ENCODE measurements around the gene ZDHHC11. TPM values are rescaled to one million over a fixed set of nuclear protein-coding genes. Genes with fewer than 3 reads are reported as not detected.

The ZDHHC11 gene, protein sequence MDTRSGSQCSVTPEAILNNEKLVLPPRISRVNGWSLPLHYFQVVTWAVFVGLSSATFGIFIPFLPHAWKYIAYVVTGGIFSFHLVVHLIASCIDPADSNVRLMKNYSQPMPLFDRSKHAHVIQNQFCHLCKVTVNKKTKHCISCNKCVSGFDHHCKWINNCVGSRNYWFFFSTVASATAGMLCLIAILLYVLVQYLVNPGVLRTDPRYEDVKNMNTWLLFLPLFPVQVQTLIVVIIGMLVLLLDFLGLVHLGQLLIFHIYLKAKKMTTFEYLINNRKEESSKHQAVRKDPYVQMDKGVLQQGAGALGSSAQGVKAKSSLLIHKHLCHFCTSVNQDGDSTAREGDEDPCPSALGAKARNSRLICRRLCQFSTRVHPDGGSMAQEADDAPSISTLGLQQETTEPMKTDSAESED
- total RNA-seq (10 to 100 TPM in 2 of 5 experiments, 1 to 10 TPM in 3; 7.1 to 22.1 (median 9.6) TPM), polyA plus RNA-seq (under 1 TPM in 1 of 2 donors, not detected in 1; 0.20 TPM), total RNA-seq (1.9 reads per million, percentile 8 among the genes with 10 or more reads in this experiment)

DNA sequence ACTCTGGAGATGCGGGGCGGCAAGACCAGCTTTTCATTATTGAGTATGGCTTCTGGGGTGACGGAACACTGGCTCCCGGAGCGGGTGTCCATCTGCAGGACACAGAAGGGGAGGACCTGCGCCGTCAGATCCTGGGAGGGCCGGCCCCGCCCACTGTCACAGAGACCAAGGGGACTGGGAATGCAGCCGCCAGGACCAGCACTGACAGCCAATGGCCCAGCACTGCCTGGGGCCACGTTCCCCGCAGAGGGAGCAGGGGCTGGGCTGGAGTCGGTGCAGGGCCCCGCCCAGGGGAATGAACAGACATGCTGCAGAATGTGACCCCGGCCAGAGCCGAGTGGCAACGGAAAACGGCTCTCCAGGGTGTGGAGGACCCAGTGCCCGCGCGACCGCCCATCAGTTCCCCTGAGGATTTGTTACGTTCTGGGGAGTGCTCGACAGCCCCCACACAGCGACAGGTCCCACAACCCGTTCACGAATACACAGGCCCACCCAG, at the start of gene ZDHHC11:
TSS of gene ZDHHC11 (minus strand) at position 476 of the 496 bp plus-strand sequence. CDS start at position 92, 384 bp downstream.
- no peaks in the 10 kb centered on the region for H3K27me3 ChIP-seq (ENCODE audit: control insufficient read depth in 2 of 2, insufficient read depth in 2 of 2, low read length in 2 of 2)
- ATAC-seq (no peak), DNase-seq (no peak)
- ChIA-PET POLR2A (no interaction called here), CTCF (no interaction called here)
- no peaks in the 10 kb centered on the region for H3K4me1 ChIP-seq (ENCODE audit: control insufficient read depth in 2 of 2, insufficient read depth in 2 of 2, low read length in 2 of 2)
- Mint-ChIP-seq H3K4me1 (peaks cover 0 to 11% (median 2%) of the 10 kb centered on the region in 7 donors), H3K36me3 (peaks cover 0 to 6% (median 0%) of the 10 kb centered on the region in 5 donors), H3K27ac (no peak within 1 kb of the TSS), H3K27me3 (peaks cover 0 to 10% (median 4%) of the 10 kb centered on the region in 5 donors), H3K4me3 (no peak within 1 kb of the TSS), H3K9me3 (peaks cover 0 to 2% (median 0%) of the 10 kb centered on the region in 11 donors)
- intact Hi-C loops (cut with micrococcal nuclease) = no loop called here
- no peaks in the 10 kb centered on the region for H3K36me3 ChIP-seq (ENCODE audit: control insufficient read depth in 2 of 3, insufficient read depth in 3 of 3, low read length in 3 of 3)
- no peak within 1 kb of the TSS for H3K4me3 ChIP-seq (ENCODE audit: low read length)
- no peak within 1 kb of the TSS for H3K27ac ChIP-seq (ENCODE audit: low read depth, low read length)
- no peaks in the 10 kb centered on the region for H3K9me3 ChIP-seq (ENCODE audit: control insufficient read depth in 2 of 3, low read length in 3 of 3)

DNA sequence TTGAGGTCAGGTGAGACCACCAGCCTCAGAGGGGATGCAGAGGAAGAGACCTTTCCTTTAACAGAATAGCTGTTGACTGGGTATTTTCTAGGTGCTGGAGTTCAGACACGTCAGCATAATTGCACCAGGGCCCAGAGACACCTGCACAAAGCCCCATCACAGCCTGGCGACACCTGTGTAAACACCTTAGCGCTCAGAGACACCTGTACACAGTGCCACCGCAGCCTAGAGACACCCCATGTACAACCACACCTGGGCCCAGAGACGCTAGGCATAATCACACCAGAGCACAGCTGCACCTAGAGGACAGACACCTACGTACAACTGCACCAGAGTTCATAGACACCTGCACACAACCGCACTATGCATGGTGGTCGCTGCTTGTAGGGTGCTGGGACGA, 42.9 kb upstream of the ZDHHC11 start:
- H3K4me1 Mint-ChIP-seq = peaks cover 8 to 28% (median 26%) of the 10 kb centered on the region in 7 donors
- Histone ChIP-seq H3K36me3 (ENCODE audit: control insufficient read depth in 2 of 3, insufficient read depth in 3 of 3, low read length in 3 of 3) (peaks cover 2 to 28% (median 10%) of the 10 kb centered on the region in 3 experiments), H3K4me1 (ENCODE audit: control insufficient read depth in 2 of 2, insufficient read depth in 2 of 2, low read length in 2 of 2) (peaks cover 10 to 14% of the 10 kb centered on the region in 2 donors), H3K9me3 (ENCODE audit: control insufficient read depth in 2 of 3, low read length in 3 of 3) (no peaks in the 10 kb centered on the region), H3K27me3 (ENCODE audit: control insufficient read depth in 2 of 2, insufficient read depth in 2 of 2, low read length in 2 of 2) (no peaks in the 10 kb centered on the region), H3K27ac (ENCODE audit: low read depth, low read length) (no peak overlapping the region), H3K4me3 (ENCODE audit: low read length) (no peak overlapping the region)
- ChIA-PET POLR2A (interaction anchor here (0.7 to 1.2 kb wide), 2 partner anchors 8 to 26 kb away, joined by 3 to 4 read pairs; no protein-coding TSS in a partner anchor), CTCF (no interaction called here)
- H3K9me3 Mint-ChIP-seq = no peaks in the 10 kb centered on the region
- H3K4me3 Mint-ChIP-seq = peak overlapping the region; percentile 24 to 89 (median 65)
- peak overlapping the region in 2 of 9 donors; percentile 34 to 74 for H3K27ac Mint-ChIP-seq
- intact Hi-C loops (cut with micrococcal nuclease) = loop anchor here (2.0 to 5.0 kb wide), 5 partner anchors 109 to 621 kb away; partner anchors contain the start of genes TPPP (in 2 of the 2), CLPTM1L (in 1 of the 2), PDCD6 (in 1 of the 2) and ZDHHC11B (in 1 of the 2)
- DNase-seq (no peak), ATAC-seq (no peak)
- no peaks in the 10 kb centered on the region for H3K27me3 Mint-ChIP-seq
- peaks cover 0 to 14% (median 7%) of the 10 kb centered on the region in 5 donors for H3K36me3 Mint-ChIP-seq

DNA sequence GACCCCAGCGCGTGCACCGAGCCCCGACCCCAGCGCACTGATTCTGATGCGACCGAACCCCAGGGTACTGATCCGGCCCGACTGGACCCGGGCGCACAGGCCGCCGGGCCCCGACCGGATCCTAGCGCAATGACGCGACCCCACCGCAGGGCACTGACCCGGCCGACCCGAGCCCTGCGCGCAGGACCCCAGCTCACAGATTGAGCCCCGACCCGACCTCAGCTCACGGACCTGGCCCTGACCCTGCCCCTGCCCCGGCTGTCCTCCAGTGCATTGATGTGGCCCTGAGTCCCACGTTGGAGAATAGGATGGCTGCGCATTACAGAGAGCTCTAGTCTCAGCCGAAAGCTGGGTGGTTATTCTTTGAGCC, 42.3 kb upstream of the ZDHHC11 start:
- peak in 1 of 9 donors; percentile 30 for DNase-seq
- Mint-ChIP-seq H3K27ac (peak overlapping the region in 3 of 9 donors; percentile 34 to 74 (median 48)), H3K4me1 (peaks cover 12 to 33% (median 28%) of the 10 kb centered on the region in 7 donors), H3K9me3 (no peaks in the 10 kb centered on the region), H3K4me3 (peak overlapping the region; percentile 24 to 89 (median 63)), H3K36me3 (peaks cover 0 to 20% (median 13%) of the 10 kb centered on the region in 5 donors), H3K27me3 (no peaks in the 10 kb centered on the region)
- Histone ChIP-seq H3K4me3 (ENCODE audit: low read length) (no peak overlapping the region), H3K27ac (ENCODE audit: low read depth, low read length) (no peak overlapping the region), H3K9me3 (ENCODE audit: control insufficient read depth in 2 of 3, low read length in 3 of 3) (no peaks in the 10 kb centered on the region), H3K27me3 (ENCODE audit: control insufficient read depth in 2 of 2, insufficient read depth in 2 of 2, low read length in 2 of 2) (no peaks in the 10 kb centered on the region), H3K36me3 (ENCODE audit: control insufficient read depth in 2 of 3, insufficient read depth in 3 of 3, low read length in 3 of 3) (peaks cover 8 to 34% (median 16%) of the 10 kb centered on the region in 3 experiments), H3K4me1 (ENCODE audit: control insufficient read depth in 2 of 2, insufficient read depth in 2 of 2, low read length in 2 of 2) (peaks cover 10 to 14% of the 10 kb centered on the region in 2 donors)
- POLR2A ChIA-PET = interaction anchor here (0.7 to 1.2 kb wide), 3 partner anchors 9 to 281 kb away, joined by 3 to 5 read pairs (median 4); partner anchors contain the start of gene CEP72
- intact Hi-C loops (cut with micrococcal nuclease) = loop anchor here (2.0 to 5.0 kb wide), 5 partner anchors 108 to 621 kb away; partner anchors contain the start of genes TPPP (in 2 of the 2), CLPTM1L (in 1 of the 2), PDCD6 (in 1 of the 2) and ZDHHC11B (in 1 of the 2)
- ATAC-seq = no peak
- CTCF ChIA-PET = interaction anchor here (1.3 kb wide), 1 partner anchor 8 kb away, joined by 4 read pairs; no protein-coding TSS in a partner anchor

DNA sequence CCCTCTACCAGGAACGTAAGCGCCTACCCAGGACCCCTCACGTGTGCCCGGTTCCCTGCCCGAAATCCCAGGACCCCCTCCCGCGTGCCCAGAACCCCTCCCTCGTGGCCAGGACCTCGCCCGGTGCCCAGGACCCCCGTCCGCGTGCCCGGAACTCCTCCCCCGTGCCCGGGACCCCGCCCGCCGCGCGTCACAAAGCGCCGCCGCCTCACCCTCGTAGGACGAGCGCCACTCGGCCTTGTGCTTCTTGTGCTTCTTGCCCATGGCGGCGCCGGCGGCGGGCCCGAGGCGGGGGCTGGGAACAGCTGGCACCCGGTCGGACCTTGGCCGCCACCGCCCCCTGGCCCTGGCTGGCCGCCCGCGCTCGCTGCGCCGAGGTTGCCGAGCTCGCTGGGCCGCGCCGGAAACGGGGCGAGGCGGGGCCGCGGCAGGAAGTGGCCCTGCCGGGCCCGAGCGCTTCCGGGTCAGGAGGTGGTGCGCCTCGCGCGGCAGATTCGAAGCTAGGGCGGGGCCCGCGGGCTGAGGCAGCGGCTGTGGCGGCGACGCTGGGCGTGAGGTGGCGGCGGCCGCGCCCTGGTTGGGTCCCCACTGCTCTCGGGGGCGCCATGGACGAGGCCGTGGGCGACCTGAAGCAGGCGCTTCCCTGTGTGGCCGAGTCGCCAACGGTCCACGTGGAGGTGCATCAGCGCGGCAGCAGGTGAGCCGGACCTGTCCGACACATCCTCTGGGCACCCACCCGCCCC, 41.8 kb upstream of the ZDHHC11 start, which contains the start of the genes BRD9 and TRIP13:
TSS of gene BRD9 (minus strand) at position 408 of the 743 bp plus-strand sequence. CDS start at position 264, 144 bp downstream.
TSS of gene TRIP13 (plus strand) at position 491 of the 743 bp plus-strand sequence. CDS start at position 606, 115 bp downstream.
- H3K4me1 ChIP-seq (ENCODE audit: control insufficient read depth in 2 of 2, insufficient read depth in 2 of 2, low read length in 2 of 2) = peaks cover 10 to 14% of the 10 kb centered on the region in 2 donors
- H3K36me3 Mint-ChIP-seq = peaks cover under 1 to 22% (median 13%) of the 10 kb centered on the region in 5 donors
- peak within 1 kb of the TSS; percentile 79 to 93 (median 86) for H3K4me3 Mint-ChIP-seq
- peaks cover 12 to 35% (median 28%) of the 10 kb centered on the region in 7 donors for H3K4me1 Mint-ChIP-seq
- H3K27ac Mint-ChIP-seq = peak within 1 kb of the TSS; percentile 69 to 92 (median 89)
- POLR2A ChIA-PET = interaction anchor here (0.6 to 2.1 kb wide), 4 partner anchors 9 to 281 kb away, joined by 3 to 6 read pairs (median 4); partner anchors contain the start of gene CEP72
- CTCF ChIA-PET = interaction anchor here (1.1 to 1.3 kb wide), 2 partner anchors 8 to 10 kb away, joined by 3 to 4 read pairs; no protein-coding TSS in a partner anchor
- H3K36me3 ChIP-seq (ENCODE audit: control insufficient read depth in 2 of 3, insufficient read depth in 3 of 3, low read length in 3 of 3) = peaks cover 10 to 39% (median 18%) of the 10 kb centered on the region in 3 experiments
- H3K4me3 ChIP-seq (ENCODE audit: low read length) = peak within 1 kb of the TSS; percentile 84
- no peaks in the 10 kb centered on the region for H3K9me3 Mint-ChIP-seq
- intact Hi-C loops (cut with micrococcal nuclease) = loop anchor here (1.0 to 5.0 kb wide), 6 partner anchors 108 to 620 kb away; partner anchors contain the start of genes TPPP (in 2 of the 2), CEP72 (in 1 of the 2), CLPTM1L (in 1 of the 2) and PDCD6 (in 1 of the 2)
- H3K9me3 ChIP-seq (ENCODE audit: control insufficient read depth in 2 of 3, low read length in 3 of 3) = no peaks in the 10 kb centered on the region
- no peaks in the 10 kb centered on the region for H3K27me3 Mint-ChIP-seq
- ATAC-seq (peak; percentile 98), DNase-seq (peak; percentile 77 to 90 (median 86))
- no peaks in the 10 kb centered on the region for H3K27me3 ChIP-seq (ENCODE audit: control insufficient read depth in 2 of 2, insufficient read depth in 2 of 2, low read length in 2 of 2)
- peak within 1 kb of the TSS; percentile 91 for H3K27ac ChIP-seq (ENCODE audit: low read depth, low read length)

DNA sequence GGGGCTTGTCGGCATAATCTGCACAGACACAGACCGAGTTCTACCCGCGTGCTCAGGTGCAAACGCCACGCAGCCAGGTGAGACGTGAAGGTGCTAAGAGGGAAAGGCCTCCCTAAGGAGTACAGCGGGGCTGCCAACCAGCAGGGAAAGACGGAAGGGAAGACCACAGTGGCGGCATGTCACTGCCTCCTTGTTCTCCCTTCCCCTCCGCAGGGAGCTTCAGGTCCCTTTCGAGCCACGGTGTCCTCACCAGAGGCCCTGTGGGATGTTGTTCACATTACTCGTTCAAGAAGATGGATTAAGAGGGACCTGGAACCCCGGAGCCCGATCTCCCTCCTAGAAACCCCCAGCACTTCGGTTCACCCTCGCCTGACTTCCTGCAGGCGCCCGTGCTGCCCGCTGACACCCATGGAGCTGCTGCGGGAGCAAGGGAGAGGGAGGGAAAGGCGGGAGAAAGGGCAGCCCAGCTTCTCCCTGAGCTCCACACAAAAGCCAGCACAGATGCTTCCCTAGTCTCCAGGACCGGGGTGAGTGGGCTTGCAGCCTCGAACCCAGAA, 41.1 kb upstream of the ZDHHC11 start:
- Histone ChIP-seq H3K27me3 (ENCODE audit: control insufficient read depth in 2 of 2, insufficient read depth in 2 of 2, low read length in 2 of 2) (no peaks in the 10 kb centered on the region), H3K9me3 (ENCODE audit: control insufficient read depth in 2 of 3, low read length in 3 of 3) (no peaks in the 10 kb centered on the region), H3K27ac (ENCODE audit: low read depth, low read length) (peak overlapping the region; percentile 91), H3K4me1 (ENCODE audit: control insufficient read depth in 2 of 2, insufficient read depth in 2 of 2, low read length in 2 of 2) (peaks cover 10 to 14% of the 10 kb centered on the region in 2 donors), H3K4me3 (ENCODE audit: low read length) (peak overlapping the region; percentile 84), H3K36me3 (ENCODE audit: control insufficient read depth in 2 of 3, insufficient read depth in 3 of 3, low read length in 3 of 3) (peaks cover 15 to 46% (median 21%) of the 10 kb centered on the region in 3 experiments)
- Mint-ChIP-seq H3K27ac (peak overlapping the region; percentile 69 to 92 (median 89)), H3K27me3 (no peaks in the 10 kb centered on the region), H3K9me3 (no peaks in the 10 kb centered on the region), H3K4me3 (peak overlapping the region; percentile 79 to 93 (median 86)), H3K36me3 (peaks cover 7 to 25% (median 18%) of the 10 kb centered on the region in 5 donors), H3K4me1 (peaks cover 13 to 39% (median 32%) of the 10 kb centered on the region in 7 donors)
- DNase-seq = peak in 1 of 9 donors; percentile 9
- POLR2A ChIA-PET = interaction anchor here (0.6 to 2.1 kb wide), 3 partner anchors 219 to 280 kb away, joined by 3 to 6 read pairs (median 5); partner anchors contain the start of gene CEP72
- ATAC-seq = peak; percentile 1
- CTCF ChIA-PET = interaction anchor here (1.1 to 1.3 kb wide), 2 partner anchors 9 to 11 kb away, joined by 3 to 4 read pairs; no protein-coding TSS in a partner anchor
- intact Hi-C loops (cut with micrococcal nuclease) = loop anchor here (1.0 to 5.0 kb wide), 6 partner anchors 107 to 620 kb away; partner anchors contain the start of genes TPPP (in 2 of the 2), CEP72 (in 1 of the 2), CLPTM1L (in 1 of the 2) and PDCD6 (in 1 of the 2)
